HG02943 (cell line): ENCODE measurements around the gene PPP1R36.
"Not testable (repeated sequence)": the region's sequence is repeated elsewhere in the genome, so short reads cannot be mapped to it uniquely, and the experiment has no call there.

Experiments
- ATAC-seq: cut with Tn5 transposase; IDR thresholded peaks from one replicate; pipeline ENCODE4 v1.9.1; 2021; ENCODE audit warnings: mild to moderate bottlenecking, low read depth, moderate library complexity; ENCODE audit not compliant: unreplicated experiment

PPP1R36 gene

GRCh38 chr14:64562436-64562835 is 12.7 kb downstream of the PPP1R36 start:
- ATAC-seq, result no peak

- ATAC-seq, result no peak
These were observed 13.9 kb downstream of the PPP1R36 start for GRCh38 chr14:64563696-64564095.

- no peak for ATAC-seq
These were observed 16.9 kb downstream of the PPP1R36 start for GRCh38 chr14:64566651-64567122.

- ATAC-seq, result no peak
These were observed 19.4 kb downstream of the PPP1R36 start for GRCh38 chr14:64569138-64569631.

GRCh38 chr14:64569646-64570045 is 19.9 kb downstream of the PPP1R36 start:
- ATAC-seq, result not testable (repeated sequence)

GRCh38 chr14:64572386-64573104 is 22.8 kb downstream of the PPP1R36 start:
- no peak for ATAC-seq

- ATAC-seq, result no peak
These were observed 23.3 kb downstream of the PPP1R36 start for GRCh38 chr14:64573109-64573508.

GRCh38 chr14:64574371-64575107 is 24.8 kb downstream of the PPP1R36 start:
- ATAC-seq, result no peak

- ATAC-seq, result no peak
These were observed 27.4 kb downstream of the PPP1R36 start for GRCh38 chr14:64577211-64577610.

GRCh38 chr14:64580467-64580866 is 30.7 kb downstream of the PPP1R36 start:
- ATAC-seq, result no peak

- no peak for ATAC-seq
These were observed 31.6 kb downstream of the PPP1R36 start for GRCh38 chr14:64581363-64581762.

GRCh38 chr14:64581817-64582216 is 32.1 kb downstream of the PPP1R36 start:
- ATAC-seq, result no peak

GRCh38 chr14:64584190-64584589 is 34.4 kb downstream of the PPP1R36 start:
- no peak for ATAC-seq

GRCh38 chr14:64591809-64592208 is 42.0 kb downstream of the PPP1R36 start:
- no peak for ATAC-seq

- no peak for ATAC-seq
These were observed 44.7 kb downstream of the PPP1R36 start for GRCh38 chr14:64594438-64594837.

- no peak for ATAC-seq
These were observed 48.6 kb downstream of the PPP1R36 start for GRCh38 chr14:64598404-64598803.

- ATAC-seq, result no peak
These were observed 51.8 kb downstream of the PPP1R36 start for GRCh38 chr14:64601571-64601970.

GRCh38 chr14:64602826-64603225 is 53.1 kb downstream of the PPP1R36 start:
- ATAC-seq, result no peak

- no peak for ATAC-seq
These were observed 54.2 kb downstream of the PPP1R36 start for GRCh38 chr14:64604001-64604400.

GRCh38 chr14:64604881-64605280 is 55.1 kb downstream of the PPP1R36 start:
- no peak for ATAC-seq

GRCh38 chr14:64605926-64606685 is 56.3 kb downstream of the PPP1R36 start:
- ATAC-seq, result no peak
